ENCODE data around the gene JRKL.

The JRKL gene

DNA sequence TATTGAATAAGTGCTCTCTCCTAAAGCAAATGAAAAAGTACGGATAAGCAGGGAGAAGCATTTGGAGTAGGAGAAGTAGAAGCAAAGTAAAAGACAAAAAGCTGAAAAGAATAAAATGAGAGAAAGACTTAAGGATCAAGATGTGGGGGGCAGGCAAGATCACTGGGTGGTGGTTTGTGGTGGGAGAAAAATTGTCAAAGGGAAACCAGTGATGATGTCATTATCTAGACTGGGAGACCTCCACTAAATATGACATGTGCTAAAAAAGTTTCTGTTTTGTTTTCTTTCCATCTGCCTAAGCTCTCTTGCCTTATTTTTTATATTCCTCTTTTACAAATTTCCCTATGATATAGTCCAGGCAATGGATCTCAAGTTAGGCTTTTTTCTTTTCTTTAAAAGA lies 32.0 kb upstream of the JRKL start:
- no peak overlapping the region for H3K9ac ChIP-seq (ENCODE audit: low read length)
- H3K4me3 ChIP-seq (ENCODE audit: low read length) = no peak overlapping the region

GRCh38 chr11:96358321-96358720 lies 31.5 kb upstream of the JRKL start:
- Histone ChIP-seq H3K36me3 (replicated peaks; ENCODE audit: insufficient read depth, low read length) (no peaks in the 10 kb centered on the region), H3K9ac (ENCODE audit: low read length) (no peak overlapping the region), H3F3A (ENCODE audit: insufficient read depth, low read length) (0 out of 2 replicates have a peak, but pooled peaks cover 3% of the 10 kb centered on the region), H4K20me1 (ENCODE audit: insufficient read depth, low read length) (no peaks in the 10 kb centered on the region), H3K4me1 (ENCODE audit: low read length) (peaks cover 11% of the 10 kb centered on the region; the same call in 1 of the 2 replicates), H3K79me2 (ENCODE audit: low read length) (no peaks in the 10 kb centered on the region), H3K4me2 (ENCODE audit: low read depth, low read length) (peak overlapping the region; percentile 29; the same call in 1 of the 2 replicates), H2AFZ (ENCODE audit: low read length) (no peak overlapping the region), H3K27ac (ENCODE audit: low read length) (peak overlapping the region; percentile 20; the same call in 1 of the 2 replicates), H3K4me3 (ENCODE audit: low read length) (no peak overlapping the region), H3K9me2 (replicated peaks; ENCODE audit: insufficient read depth, low read length) (no peaks in the 10 kb centered on the region), H3K9me3 (replicated peaks; ENCODE audit: insufficient read depth, low read length) (no peaks in the 10 kb centered on the region), H3K27me3 (replicated peaks; ENCODE audit: insufficient read depth, low read length) (no peaks in the 10 kb centered on the region)
- DNase-seq = peak; percentile 33
- no peak for TF ChIP-seq CTCF (IDR thresholded peaks at IDR 0.05; ENCODE audit: low read length)
- no peak for TF ChIP-seq EZH2phosphoT487 (IDR thresholded peaks at IDR 0.05; ENCODE audit: low read length)
- no peak for TF ChIP-seq EZH2 (optimal IDR thresholded peaks at IDR 0.05; ENCODE audit: low read depth, low read length)

More for the DNA sequence above, 32.0 kb upstream of the JRKL start:
- Histone ChIP-seq H3K9me3 (replicated peaks; ENCODE audit: insufficient read depth, low read length) (no peaks in the 10 kb centered on the region), H3F3A (ENCODE audit: insufficient read depth, low read length) (0 out of 2 replicates have a peak, but pooled peaks cover 3% of the 10 kb centered on the region), H2AFZ (ENCODE audit: low read length) (no peak overlapping the region), H3K36me3 (replicated peaks; ENCODE audit: insufficient read depth, low read length) (no peaks in the 10 kb centered on the region), H3K79me2 (ENCODE audit: low read length) (no peaks in the 10 kb centered on the region), H3K4me1 (ENCODE audit: low read length) (peaks cover 11% of the 10 kb centered on the region; the same call in 1 of the 2 replicates), H3K4me2 (ENCODE audit: low read depth, low read length) (peak overlapping the region; percentile 29; the same call in 1 of the 2 replicates), H3K27me3 (replicated peaks; ENCODE audit: insufficient read depth, low read length) (no peaks in the 10 kb centered on the region), H3K9me2 (replicated peaks; ENCODE audit: insufficient read depth, low read length) (no peaks in the 10 kb centered on the region), H3K27ac (ENCODE audit: low read length) (peak overlapping the region; percentile 20; the same call in 1 of the 2 replicates), H4K20me1 (ENCODE audit: insufficient read depth, low read length) (no peaks in the 10 kb centered on the region)
- TF ChIP-seq CTCF (IDR thresholded peaks at IDR 0.05; ENCODE audit: low read length) (no peak), EZH2 (optimal IDR thresholded peaks at IDR 0.05; ENCODE audit: low read depth, low read length) (no peak), EZH2phosphoT487 (IDR thresholded peaks at IDR 0.05; ENCODE audit: low read length) (no peak)
- no peak for DNase-seq

GRCh38 chr11:96361778-96362177 lies 28.0 kb upstream of the JRKL start:
- Histone ChIP-seq H3K4me2 (ENCODE audit: low read depth, low read length) (no peak overlapping the region), H3K9me2 (replicated peaks; ENCODE audit: insufficient read depth, low read length) (no peaks in the 10 kb centered on the region), H3K79me2 (ENCODE audit: low read length) (no peaks in the 10 kb centered on the region)

More at GRCh38 chr11:96361778-96362177, 28.0 kb upstream of the JRKL start:
- DNase-seq = no peak
- no peak overlapping the region for H2AFZ ChIP-seq (ENCODE audit: low read length)
- no peaks in the 10 kb centered on the region for H3K27me3 ChIP-seq (replicated peaks; ENCODE audit: insufficient read depth, low read length)
- H3F3A ChIP-seq (ENCODE audit: insufficient read depth, low read length) = 0 out of 2 replicates have a peak, but pooled peaks cover 3% of the 10 kb centered on the region
- H4K20me1 ChIP-seq (ENCODE audit: insufficient read depth, low read length) = no peaks in the 10 kb centered on the region
- H3K27ac ChIP-seq (ENCODE audit: low read length) = no peak overlapping the region
- H3K36me3 ChIP-seq (replicated peaks; ENCODE audit: insufficient read depth, low read length) = no peaks in the 10 kb centered on the region; the same call in 1 of the 2 replicates
- TF ChIP-seq CTCF (IDR thresholded peaks at IDR 0.05; ENCODE audit: low read length) (no peak), EZH2 (optimal IDR thresholded peaks at IDR 0.05; ENCODE audit: low read depth, low read length) (no peak), EZH2phosphoT487 (IDR thresholded peaks at IDR 0.05; ENCODE audit: low read length) (no peak)
- no peak overlapping the region for H3K4me3 ChIP-seq (ENCODE audit: low read length)
- H3K9ac ChIP-seq (ENCODE audit: low read length) = no peak overlapping the region
- peaks cover 11% of the 10 kb centered on the region; the same call in 1 of the 2 replicates for H3K4me1 ChIP-seq (ENCODE audit: low read length)
- H3K9me3 ChIP-seq (replicated peaks; ENCODE audit: insufficient read depth, low read length) = no peaks in the 10 kb centered on the region

Data from MM.1S (cell line).